HG03571 (cell line): ENCODE measurements around the gene ANTXR1.

Source experiments
- ATAC-seq: cut with Tn5 transposase; IDR thresholded peaks from one replicate; pipeline ENCODE4 v1.9.1; 2021; ENCODE audit not compliant: unreplicated experiment

The ANTXR1 gene

GRCh38 chr2:69013142-69013839, at the start of gene ANTXR1:
ANTXR1 (plus strand) TSS chr2:69013179; CDS start chr2:69013500, 321 bp downstream.
- no peak for ATAC-seq

- ATAC-seq: no peak
Observed at GRCh38 chr2:68964282-68964681, 48.7 kb upstream of the ANTXR1 start.

GRCh38 chr2:68968221-68968620, 44.8 kb upstream of the ANTXR1 start:
- no peak for ATAC-seq

- ATAC-seq: no peak
Observed at GRCh38 chr2:68969736-68970490, 43.1 kb upstream of the ANTXR1 start.

- ATAC-seq: no peak
Observed at GRCh38 chr2:68970566-68971265, 42.3 kb upstream of the ANTXR1 start.

GRCh38 chr2:68971591-68972231, 41.3 kb upstream of the ANTXR1 start:
- ATAC-seq: no peak

GRCh38 chr2:68974251-68974650, 38.7 kb upstream of the ANTXR1 start, which contains the start of gene GKN1:
GKN1 (plus strand) TSS chr2:68974636; CDS start chr2:68974678, 42 bp downstream.
- ATAC-seq: no peak

GRCh38 chr2:68974946-68975665, 37.9 kb upstream of the ANTXR1 start:
- ATAC-seq: no peak

GRCh38 chr2:68975844-68976243, 37.1 kb upstream of the ANTXR1 start:
- ATAC-seq: no peak

- no peak for ATAC-seq
Observed at GRCh38 chr2:68977453-68977852, 35.5 kb upstream of the ANTXR1 start.

- ATAC-seq: no peak
Observed at GRCh38 chr2:68978098-68978497, 34.9 kb upstream of the ANTXR1 start.

GRCh38 chr2:68980956-68981355, 32.0 kb upstream of the ANTXR1 start:
- no peak for ATAC-seq

GRCh38 chr2:68987021-68987503, 25.9 kb upstream of the ANTXR1 start:
- no peak for ATAC-seq

GRCh38 chr2:68989035-68989434, 23.9 kb upstream of the ANTXR1 start:
- no peak for ATAC-seq

GRCh38 chr2:68992341-68992740, 20.6 kb upstream of the ANTXR1 start:
- ATAC-seq: no peak

GRCh38 chr2:68992933-68993332, 20.0 kb upstream of the ANTXR1 start:
- no peak for ATAC-seq

- ATAC-seq: no peak
Observed at GRCh38 chr2:68993660-68994059, 19.3 kb upstream of the ANTXR1 start.

- no peak for ATAC-seq
Observed at GRCh38 chr2:68994864-68995263, 18.1 kb upstream of the ANTXR1 start.

GRCh38 chr2:68995916-68996315, 17.1 kb upstream of the ANTXR1 start:
- no peak for ATAC-seq

GRCh38 chr2:68997401-68997800, 15.6 kb upstream of the ANTXR1 start:
- no peak for ATAC-seq
